HEK293 (cell line): Measurements from ENCODE around the gene PPM1J.

Source experiments
- CTCF ChIA-PET: fragments of 350-600 bp; formaldehyde crosslinking; extraction: SDS; loops from one replicate; lab custom pipeline; 2021; ENCODE audit warnings: antibody characterized with exemption; lab: Yijun Ruan, JAX
- POLR2A ChIA-PET: fragments of 300-600 bp; formaldehyde crosslinking; extraction: SDS; loops from one replicate; lab custom pipeline; 2020; ENCODE audit warnings: antibody characterized with exemption, inconsistent platforms; lab: Yijun Ruan, JAX
- H3K27ac ChIP-seq: fragments of 200-500 bp; sonication (Bioruptor generic); 2 replicates; pipeline ENCODE4 v1.5.1; 2014; ENCODE audit warnings: low read depth, low read length, control low read depth, inconsistent platforms; ENCODE audit errors: extremely low read depth
- H3K36me3 ChIP-seq, 2 experiments: fragments of 200-500 bp in 1 of 2; sonication (Bioruptor generic) in 1 of 2; 1 replicate in 1 of 2; 2 replicates in 1 of 2; pipeline ENCODE4 v1.5.1; 2014 to 2017; ENCODE audit warnings: inconsistent platforms in 2 of 2, low read length in 2 of 2; ENCODE audit not compliant: control insufficient read depth in 2 of 2, insufficient read depth in 1 of 2
- H3K4me1 ChIP-seq: fragments of 200-500 bp; sonication (Bioruptor generic); 2 replicates; pipeline ENCODE4 v1.5.1; 2014; ENCODE audit warnings: mild to moderate bottlenecking, low read length, inconsistent platforms; ENCODE audit not compliant: control insufficient read depth, insufficient read depth
- H3K4me3 ChIP-seq: 2 replicates; pipeline ENCODE4 v1.5.1; 2011; ENCODE audit warnings: low read depth, mild to moderate bottlenecking, control low read depth, low read length, moderate library complexity
- H3K9me3 ChIP-seq: fragments of 200-500 bp; sonication (Bioruptor generic); 2 replicates; pipeline ENCODE4 v1.5.1; 2014; ENCODE audit warnings: low read depth, low read length, inconsistent platforms; ENCODE audit not compliant: control insufficient read depth, insufficient read depth
- HOXC10 ChIP-seq: sonication (generic); formaldehyde crosslinking; IDR thresholded peaks from 2 replicates; pipeline ENCODE4 v1.8.1; 2023; ENCODE audit warnings: mild to moderate bottlenecking, missing genetic modification reagents
- INSM2 ChIP-seq: fragments of 450-650 bp; formaldehyde crosslinking; IDR thresholded peaks from 2 replicates; pipeline ENCODE4 v1.5.1; 2016; ENCODE audit warnings: missing biosample characterization, missing genetic modification characterization
- MYNN ChIP-seq: fragments of 450-650 bp; formaldehyde crosslinking; IDR thresholded peaks from 2 replicates; pipeline ENCODE4 v1.5.1; 2016; ENCODE audit warnings: missing biosample characterization, missing genetic modification characterization, borderline replicate concordance
- PRDM1 ChIP-seq: fragments of 450-650 bp; formaldehyde crosslinking; IDR thresholded peaks from 2 replicates; pipeline ENCODE4; 2016; ENCODE audit warnings: missing biosample characterization, missing genetic modification characterization
- PRDM2 ChIP-seq: fragments of 450-650 bp; formaldehyde crosslinking; IDR thresholded peaks from 2 replicates; pipeline ENCODE4 v1.5.1; 2016; ENCODE audit warnings: missing biosample characterization, missing genetic modification characterization, borderline replicate concordance
- SCRT2 ChIP-seq: fragments of 450-650 bp; formaldehyde crosslinking; IDR thresholded peaks from 2 replicates; pipeline ENCODE4 v1.5.1; 2016; ENCODE audit warnings: missing biosample characterization, missing genetic modification characterization
- SP2 ChIP-seq: fragments of 450-650 bp; formaldehyde crosslinking; IDR thresholded peaks from 2 replicates; pipeline ENCODE4 v1.5.1; 2016; ENCODE audit warnings: missing biosample characterization, missing genetic modification characterization
- TRIM28 ChIP-seq: IDR thresholded peaks from 2 replicates; pipeline ENCODE4 v1.6.1; 2011; ENCODE audit warnings: low read length, control low read depth, borderline replicate concordance
- ZBTB7A ChIP-seq: fragments of 450-650 bp; formaldehyde crosslinking; IDR thresholded peaks from 2 replicates; pipeline ENCODE4 v1.5.1; 2016; ENCODE audit warnings: low read depth, missing biosample characterization, missing genetic modification characterization
- ZNF174 ChIP-seq: fragments of 450-650 bp; formaldehyde crosslinking; IDR thresholded peaks from 2 replicates; pipeline ENCODE4 v1.5.0; 2017; ENCODE audit warnings: missing biosample characterization, mild to moderate bottlenecking, missing genetic modification characterization
- ZNF214 ChIP-seq: fragments of 450-650 bp; formaldehyde crosslinking; IDR thresholded peaks from 2 replicates; pipeline ENCODE4 v1.5.1; 2017; ENCODE audit warnings: missing biosample characterization, mild to moderate bottlenecking, missing genetic modification characterization, borderline replicate concordance
- ZNF292 ChIP-seq: fragments of 450-650 bp; formaldehyde crosslinking; IDR thresholded peaks from 2 replicates; pipeline ENCODE4 v1.5.1; 2016; ENCODE audit warnings: low read depth, missing biosample characterization, missing genetic modification characterization, borderline replicate concordance
- ZNF302 ChIP-seq: fragments of 450-650 bp; formaldehyde crosslinking; IDR thresholded peaks from 2 replicates; pipeline ENCODE4 v1.5.1; 2016; ENCODE audit warnings: missing biosample characterization, missing genetic modification characterization, low read depth
- ZNF335 ChIP-seq: fragments of 450-650 bp; formaldehyde crosslinking; conservative IDR thresholded peaks from 2 replicates; pipeline ENCODE4 v1.5.1; 2016; ENCODE audit warnings: missing biosample characterization, missing genetic modification characterization
- ZNF350 ChIP-seq: fragments of 450-650 bp; formaldehyde crosslinking; IDR thresholded peaks from 2 replicates; pipeline ENCODE4 v1.5.0; 2017; ENCODE audit warnings: missing biosample characterization, mild to moderate bottlenecking, missing genetic modification characterization
- ZNF354C ChIP-seq: fragments of 450-650 bp; formaldehyde crosslinking; IDR thresholded peaks from 2 replicates; pipeline ENCODE4 v1.5.1; 2016; ENCODE audit warnings: missing biosample characterization, missing genetic modification characterization, low read depth, borderline replicate concordance
- ZNF366 ChIP-seq: fragments of 450-650 bp; formaldehyde crosslinking; conservative IDR thresholded peaks from 2 replicates; pipeline ENCODE4 v1.5.1; 2016; ENCODE audit warnings: missing biosample characterization, missing genetic modification characterization
- ZNF37A ChIP-seq: fragments of 450-650 bp; IDR thresholded peaks from 2 replicates; pipeline ENCODE4 v1.5.1; 2018; ENCODE audit warnings: missing biosample characterization, missing genetic modification characterization
- ZNF488 ChIP-seq: fragments of 450-650 bp; formaldehyde crosslinking; IDR thresholded peaks from 2 replicates; pipeline ENCODE4 v1.5.1; 2016; ENCODE audit warnings: missing biosample characterization, missing genetic modification characterization
- ZNF544 ChIP-seq: fragments of 450-650 bp; formaldehyde crosslinking; IDR thresholded peaks from 2 replicates; pipeline ENCODE4 v1.5.0; 2017; ENCODE audit warnings: missing biosample characterization, missing genetic modification characterization
- ZNF670 ChIP-seq: fragments of 450-650 bp; formaldehyde crosslinking; IDR thresholded peaks from 2 replicates; pipeline ENCODE4 v1.5.1; 2016; ENCODE audit warnings: missing biosample characterization, missing genetic modification characterization, low read depth
- ZNF747 ChIP-seq: fragments of 450-650 bp; formaldehyde crosslinking; IDR thresholded peaks from 2 replicates; pipeline ENCODE4 v1.5.1; 2016; ENCODE audit warnings: missing biosample characterization, missing genetic modification characterization
- ZNF776 ChIP-seq: fragments of 450-650 bp; formaldehyde crosslinking; IDR thresholded peaks from 2 replicates; pipeline ENCODE4 v1.5.0; 2017; ENCODE audit warnings: missing biosample characterization, missing genetic modification characterization, borderline replicate concordance

Gene PPM1J

GRCh38 chr1:112675728-112676381, 39.3 kb downstream of the PPM1J start:
- Histone ChIP-seq H3K27ac (peak overlapping the region; percentile 85; the same call in 1 of the 2 replicates), H3K9me3 (no peaks in the 10 kb centered on the region)
- POLR2A ChIA-PET = interaction anchor here (0.5 to 6.0 kb wide), 6 partner anchors 17 to 285 kb away, joined by 3 to 91 read pairs (median 8); partner anchors contain the start of genes CTTNBP2NL and PPM1J
- TF ChIP-seq ZNF488 = no peak
- TF ChIP-seq ZNF302 = no peak
- TF ChIP-seq ZNF747 (tag by site-specific recombination) = no peak
- no peak for TF ChIP-seq ZNF354C (tag by site-specific recombination)
- TF ChIP-seq ZNF670 = no peak
- TF ChIP-seq ZNF350 = no peak
- TF ChIP-seq ZNF174 (tag by site-specific recombination) = no peak
- peak; percentile 95 for TF ChIP-seq MYNN (tag by site-specific recombination)
- no peak for TF ChIP-seq ZNF544
- no peak for TF ChIP-seq SP2 (tag by site-specific recombination)
- TF ChIP-seq PRDM1 (tag by site-specific recombination) = 0 out of 2 replicates have a peak, but pooled peaks have one; percentile 26
- TF ChIP-seq ZNF366 (tag by site-specific recombination) = no peak
- TF ChIP-seq HOXC10 (CRISPR knock-in tag) = no peak
- no peak for TF ChIP-seq ZNF37A
- TF ChIP-seq ZBTB7A (tag by site-specific recombination) = no peak
- TF ChIP-seq ZNF776 = no peak
- peak; percentile 68 for TF ChIP-seq SCRT2 (tag by site-specific recombination)
- no peak; the same call in 1 of the 2 replicates for TF ChIP-seq ZNF335 (tag by site-specific recombination)
- no peak for TF ChIP-seq ZNF292 (tag by site-specific recombination)
- no peak for TF ChIP-seq INSM2 (tag by site-specific recombination)
- TF ChIP-seq ZNF214 (tag by site-specific recombination) = no peak
- no peak for TF ChIP-seq PRDM2
- TF ChIP-seq TRIM28 = 0 out of 2 replicates have a peak, but pooled peaks have one; percentile 26
- TF ChIP-seq, all 188 proteins: peak for 4
- Histone ChIP-seq H3K4me1 (peaks cover 5% of the 10 kb centered on the region; the same call in 1 of the 2 replicates), H3K4me3 (peak overlapping the region; percentile 80), H3K36me3 (peaks cover 0 to 34% of the 10 kb centered on the region in 2 experiments; a peak in 1 of 3 replicates)
- CTCF ChIA-PET = interaction anchor here (0.7 to 1.9 kb wide), 5 partner anchors 12 to 152 kb away, joined by 3 to 11 read pairs (median 4); no protein-coding TSS in a partner anchor
